Mesothelial cell of epicardium (in vitro differentiated cells): Measurements from ENCODE around the gene NT5C1A. TPM values are rescaled to one million over a fixed set of nuclear protein-coding genes. Genes with fewer than 3 reads are reported as not detected.

ENCODE experiments used
- DNase-seq, 2 experiments: peaks; one replicate each; pipeline ENCODE4 v3.0.0; 2021; ENCODE audit warnings: low spot score in 2 of 2; ENCODE audit not compliant: unreplicated experiment in 2 of 2
- H3K27ac Mint-ChIP-seq: 2 replicates; pipeline ENCODE4 v1.8.0; 2021; ENCODE audit warnings: mixed read lengths
- H3K27me3 Mint-ChIP-seq: 2 replicates; pipeline ENCODE4 v1.8.0; 2021; ENCODE audit warnings: low read depth, mixed read lengths
- H3K36me3 Mint-ChIP-seq: 2 replicates; pipeline ENCODE4 v1.8.0; 2021; ENCODE audit warnings: mixed read lengths
- H3K4me1 Mint-ChIP-seq: 2 replicates; pipeline ENCODE4 v1.8.0; 2021; ENCODE audit warnings: mixed read lengths
- H3K4me3 Mint-ChIP-seq: 2 replicates; pipeline ENCODE4 v1.8.0; 2021; ENCODE audit warnings: mild to moderate bottlenecking, moderate library complexity, mixed read lengths
- H3K9me3 Mint-ChIP-seq: 2 replicates; pipeline ENCODE4 v1.8.0; 2021; ENCODE audit warnings: mixed read lengths
- total RNA-seq: library from RNA; stranded (reverse); gene quantifications from 3 replicates; pipeline ENCODE4 v1.2.1, GENCODE V29; 2021
- TF ChIP-seq, protein P1 (sequence below): fragments of 200-600 bp; sonication (generic); IDR thresholded peaks from one replicate; pipeline ENCODE4 v1.5.0; 2021; ENCODE audit warnings: antibody characterized with exemption; ENCODE audit not compliant: unreplicated experiment

NT5C1A gene
- total RNA-seq, 1 donor from 2014 or later = not detected

DNA sequence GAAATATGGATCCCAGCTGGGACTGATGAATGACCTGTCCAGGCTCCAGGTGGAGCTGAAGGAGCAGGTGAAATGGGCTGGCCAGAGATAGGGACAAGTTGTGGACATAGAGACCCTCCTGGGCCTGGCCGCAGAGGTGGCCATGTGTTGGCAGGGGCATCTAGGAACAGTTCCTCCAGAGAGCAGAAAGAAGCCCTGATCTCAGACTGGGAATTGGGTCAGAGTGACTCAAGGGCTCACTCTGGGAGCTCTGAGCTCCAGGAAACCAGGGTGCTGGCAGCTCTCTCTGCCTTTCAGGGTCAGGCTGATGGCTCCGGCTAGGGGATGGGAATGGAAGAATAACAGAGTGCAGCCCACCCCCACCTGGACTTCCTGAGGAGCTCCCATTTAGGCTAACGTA is 3.0 kb downstream of the NT5C1A start:
- Mint-ChIP-seq H3K9me3 (no peaks in the 10 kb centered on the region), H3K27me3 (peaks cover 86% of the 10 kb centered on the region)

DNA sequence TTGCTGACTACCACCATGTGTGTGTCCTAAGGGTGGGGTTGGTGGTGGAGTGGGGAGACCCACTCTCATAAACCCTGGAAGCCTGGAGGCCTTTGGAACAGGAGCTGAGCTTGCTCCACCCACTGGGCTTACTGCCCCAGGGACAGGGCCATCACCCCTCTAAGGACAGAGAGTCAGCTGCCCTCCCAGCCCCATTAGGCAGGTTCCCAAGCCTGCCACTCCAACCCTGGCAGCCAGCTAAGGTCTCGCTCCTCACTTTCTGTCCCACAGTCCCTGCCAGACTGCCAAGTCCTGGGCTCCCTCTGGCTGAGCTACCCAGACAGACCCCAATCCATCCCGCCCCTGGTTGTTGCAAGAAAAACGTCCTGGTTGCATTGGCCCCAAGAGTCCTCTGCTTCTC is 3.8 kb downstream of the NT5C1A start:
- no peaks in the 10 kb centered on the region for H3K9me3 Mint-ChIP-seq
- no peak overlapping the region for H3K4me3 Mint-ChIP-seq
- no peak overlapping the region for H3K27ac Mint-ChIP-seq
- H3K36me3 Mint-ChIP-seq = no peaks in the 10 kb centered on the region
- H3K4me1 Mint-ChIP-seq = peaks cover 2% of the 10 kb centered on the region
- peaks cover 82% of the 10 kb centered on the region for H3K27me3 Mint-ChIP-seq
- TF ChIP-seq, protein P1, sequence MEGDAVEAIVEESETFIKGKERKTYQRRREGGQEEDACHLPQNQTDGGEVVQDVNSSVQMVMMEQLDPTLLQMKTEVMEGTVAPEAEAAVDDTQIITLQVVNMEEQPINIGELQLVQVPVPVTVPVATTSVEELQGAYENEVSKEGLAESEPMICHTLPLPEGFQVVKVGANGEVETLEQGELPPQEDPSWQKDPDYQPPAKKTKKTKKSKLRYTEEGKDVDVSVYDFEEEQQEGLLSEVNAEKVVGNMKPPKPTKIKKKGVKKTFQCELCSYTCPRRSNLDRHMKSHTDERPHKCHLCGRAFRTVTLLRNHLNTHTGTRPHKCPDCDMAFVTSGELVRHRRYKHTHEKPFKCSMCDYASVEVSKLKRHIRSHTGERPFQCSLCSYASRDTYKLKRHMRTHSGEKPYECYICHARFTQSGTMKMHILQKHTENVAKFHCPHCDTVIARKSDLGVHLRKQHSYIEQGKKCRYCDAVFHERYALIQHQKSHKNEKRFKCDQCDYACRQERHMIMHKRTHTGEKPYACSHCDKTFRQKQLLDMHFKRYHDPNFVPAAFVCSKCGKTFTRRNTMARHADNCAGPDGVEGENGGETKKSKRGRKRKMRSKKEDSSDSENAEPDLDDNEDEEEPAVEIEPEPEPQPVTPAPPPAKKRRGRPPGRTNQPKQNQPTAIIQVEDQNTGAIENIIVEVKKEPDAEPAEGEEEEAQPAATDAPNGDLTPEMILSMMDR = no peak
- DNase-seq = no peak

More for the DNA sequence above, 3.0 kb downstream of the NT5C1A start:
- Mint-ChIP-seq H3K36me3 (no peaks in the 10 kb centered on the region), H3K4me1 (peaks cover 2% of the 10 kb centered on the region), H3K4me3 (no peak overlapping the region), H3K27ac (no peak overlapping the region)
- DNase-seq = no peak
- TF ChIP-seq, protein P1 = no peak

DNA sequence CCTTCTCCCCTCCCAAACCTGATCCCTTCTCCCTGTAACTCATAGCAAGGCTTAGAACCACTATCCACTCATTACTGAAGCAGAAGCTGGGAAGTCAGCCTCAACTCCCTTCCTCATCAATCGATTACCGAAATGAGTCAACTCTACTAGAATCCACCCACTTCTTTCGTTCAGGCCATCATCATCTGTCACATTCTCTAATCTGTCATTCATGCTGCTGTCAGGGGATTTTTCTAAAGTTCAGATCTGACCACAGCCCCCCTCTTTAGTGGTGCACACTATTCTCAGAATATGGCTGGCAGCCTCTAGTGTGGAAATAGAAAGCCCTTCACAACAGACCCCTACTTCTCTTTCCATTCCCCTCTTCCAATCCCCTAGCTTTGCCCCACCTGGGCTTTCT is 5.1 kb downstream of the NT5C1A start:
- no peak overlapping the region for H3K4me3 Mint-ChIP-seq
- no peaks in the 10 kb centered on the region for H3K36me3 Mint-ChIP-seq
- TF ChIP-seq, protein P1 = no peak
- no peak overlapping the region for H3K27ac Mint-ChIP-seq
- H3K9me3 Mint-ChIP-seq = no peaks in the 10 kb centered on the region
- no peak for DNase-seq
- H3K27me3 Mint-ChIP-seq = peaks cover 83% of the 10 kb centered on the region
- H3K4me1 Mint-ChIP-seq = no peaks in the 10 kb centered on the region

DNA sequence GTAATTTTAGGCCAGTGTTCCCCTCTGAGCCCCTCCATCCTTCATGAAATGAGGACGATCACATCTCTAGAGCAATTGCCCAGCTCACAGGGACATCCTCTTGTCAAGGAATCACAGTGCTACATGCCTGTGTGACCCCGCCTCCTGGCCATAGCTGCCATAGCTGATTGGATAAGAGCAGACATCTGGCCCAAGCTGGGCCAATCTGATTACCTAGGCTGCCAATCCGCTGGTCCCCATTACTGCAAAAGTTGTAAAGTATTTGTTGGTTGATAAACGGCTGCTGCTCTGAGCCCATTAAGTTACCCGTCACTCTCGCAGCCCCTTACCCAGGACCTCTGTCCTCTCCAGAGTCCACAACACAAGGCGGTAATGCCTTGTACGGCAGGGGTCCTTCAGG is 8.3 kb downstream of the NT5C1A start:
- Mint-ChIP-seq H3K27ac (no peak overlapping the region), H3K4me1 (no peaks in the 10 kb centered on the region), H3K27me3 (peaks cover 83% of the 10 kb centered on the region), H3K36me3 (no peaks in the 10 kb centered on the region), H3K4me3 (no peak overlapping the region), H3K9me3 (no peaks in the 10 kb centered on the region)
- no peak for DNase-seq
- TF ChIP-seq, protein P1 = no peak

DNA sequence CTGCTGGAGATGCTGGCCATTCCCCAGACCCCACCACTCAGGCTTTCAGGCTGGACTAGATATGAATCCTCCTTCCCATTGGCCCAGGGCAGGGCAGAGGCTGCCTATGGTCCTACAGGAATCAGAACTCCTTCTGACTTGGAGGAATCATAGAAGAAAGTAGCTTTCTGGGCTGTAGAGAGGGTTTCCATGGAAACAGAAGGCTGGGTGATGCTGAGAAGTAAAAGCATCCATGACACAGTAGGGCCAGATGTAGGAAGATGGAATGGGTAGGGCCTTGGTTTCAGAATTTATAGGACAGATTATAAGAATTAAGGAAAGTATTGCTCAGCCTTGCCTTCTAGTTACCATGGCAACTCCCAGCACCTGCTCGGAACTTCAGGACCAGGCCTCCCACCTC is 9.0 kb downstream of the NT5C1A start:
- TF ChIP-seq, protein P1 = no peak
- H3K27ac Mint-ChIP-seq = no peak overlapping the region
- no peaks in the 10 kb centered on the region for H3K9me3 Mint-ChIP-seq
- DNase-seq = no peak
- H3K36me3 Mint-ChIP-seq = no peaks in the 10 kb centered on the region
- H3K4me3 Mint-ChIP-seq = no peak overlapping the region
- no peaks in the 10 kb centered on the region for H3K4me1 Mint-ChIP-seq
- H3K27me3 Mint-ChIP-seq = peaks cover 83% of the 10 kb centered on the region

DNA sequence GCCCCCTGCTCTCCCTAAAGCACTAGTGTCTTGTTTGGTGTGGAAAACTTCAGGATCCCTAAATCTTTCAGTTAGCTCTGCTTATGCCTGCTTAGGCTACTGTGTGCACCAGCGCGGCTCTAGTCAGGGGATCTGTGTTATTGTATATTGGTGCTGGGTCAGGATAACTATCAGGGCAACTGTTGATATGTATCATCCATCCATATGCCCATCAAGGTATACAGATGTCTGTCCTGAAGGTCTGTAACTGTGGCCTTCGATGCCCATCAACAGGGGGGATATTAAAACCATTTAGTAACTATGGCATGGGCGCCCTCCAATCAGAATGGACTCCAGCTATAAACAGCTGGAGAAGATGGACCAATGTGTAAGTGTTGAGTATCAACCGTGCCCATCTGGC is 12.4 kb downstream of the NT5C1A start:
- TF ChIP-seq, protein P1 = no peak
- no peaks in the 10 kb centered on the region for H3K36me3 Mint-ChIP-seq
- DNase-seq = no peak
- H3K27me3 Mint-ChIP-seq = peaks cover 71% of the 10 kb centered on the region
- no peak overlapping the region for H3K4me3 Mint-ChIP-seq
- no peaks in the 10 kb centered on the region for H3K4me1 Mint-ChIP-seq
- H3K9me3 Mint-ChIP-seq = no peaks in the 10 kb centered on the region
- no peak overlapping the region for H3K27ac Mint-ChIP-seq
